Naive B cell (primary cell): Measurements from ENCODE around the gene KIF2C. TPM values are rescaled to one million over a fixed set of nuclear protein-coding genes. Genes with fewer than 3 reads are reported as not detected.
A peak's percentile ranks its signal among the peaks of the same experiment; 100 is the strongest.
"Not testable (repeated sequence)": the region's sequence is repeated elsewhere in the genome, so short reads cannot be mapped to it uniquely, and the experiment has no call there.

Experiments
- ATAC-seq, 2 donors: fragments of 150-1000 bp; cut with Tn5 transposase; 2 replicates each; pipeline ENCODE4 v1.10.0; 2021; ENCODE audit warnings: low read depth in 2 of 2, mild to moderate bottlenecking in 2 of 2, moderate library complexity in 2 of 2
- DNase-seq: peaks from one replicate; pipeline ENCODE4 v3.0.0; 2022
- H3K27ac Mint-ChIP-seq, 6 donors: one replicate each; pipeline ENCODE4 v1.8.0; 2020 to 2022; ENCODE audit warnings: mild to moderate bottlenecking in 6 of 6, mixed read lengths in 6 of 6, moderate library complexity in 5 of 6, inconsistent platforms in 2 of 6
- H3K27me3 Mint-ChIP-seq, 3 donors: one replicate each; pipeline ENCODE4 v1.8.0; 2021 to 2022; ENCODE audit warnings: mixed read lengths in 3 of 3, mild to moderate bottlenecking in 1 of 3
- H3K36me3 Mint-ChIP-seq, 2 donors: one replicate each; pipeline ENCODE4 v1.8.0; 2020 to 2022; ENCODE audit warnings: mixed read lengths in 2 of 2, inconsistent platforms in 1 of 2, mild to moderate bottlenecking in 1 of 2
- H3K4me1 Mint-ChIP-seq, 3 donors: one replicate each; pipeline ENCODE4 v1.8.0; 2020 to 2022; ENCODE audit warnings: mixed read lengths in 3 of 3, inconsistent platforms in 1 of 3, mild to moderate bottlenecking in 1 of 3, moderate library complexity in 1 of 3
- H3K4me3 Mint-ChIP-seq, 8 donors: one replicate each; pipeline ENCODE4 v1.8.0; 2020 to 2022; ENCODE audit warnings: mild to moderate bottlenecking in 8 of 8, mixed read lengths in 8 of 8, moderate library complexity in 8 of 8, inconsistent platforms in 2 of 8
- H3K9me3 Mint-ChIP-seq, 7 donors: one replicate each; pipeline ENCODE4 v1.8.0; 2020 to 2022; ENCODE audit warnings: mixed read lengths in 7 of 7, mild to moderate bottlenecking in 5 of 7, inconsistent platforms in 2 of 7, moderate library complexity in 1 of 7
- polyA plus RNA-seq, 6 donors: library from polyadenylated mRNA; unstranded; fragments of 300-500 nt; fragmentation: Illumina TruSeq; gene quantifications; one replicate each; pipeline ENCODE4 v1.2.3, GENCODE V29; 2021; ENCODE audit warnings: low read depth in 6 of 6

KIF2C gene
- polyA plus RNA-seq, 6 donors from 2014 or later = 0.23 to 0.85 (median 0.33) TPM; not detected in 2

DNA sequence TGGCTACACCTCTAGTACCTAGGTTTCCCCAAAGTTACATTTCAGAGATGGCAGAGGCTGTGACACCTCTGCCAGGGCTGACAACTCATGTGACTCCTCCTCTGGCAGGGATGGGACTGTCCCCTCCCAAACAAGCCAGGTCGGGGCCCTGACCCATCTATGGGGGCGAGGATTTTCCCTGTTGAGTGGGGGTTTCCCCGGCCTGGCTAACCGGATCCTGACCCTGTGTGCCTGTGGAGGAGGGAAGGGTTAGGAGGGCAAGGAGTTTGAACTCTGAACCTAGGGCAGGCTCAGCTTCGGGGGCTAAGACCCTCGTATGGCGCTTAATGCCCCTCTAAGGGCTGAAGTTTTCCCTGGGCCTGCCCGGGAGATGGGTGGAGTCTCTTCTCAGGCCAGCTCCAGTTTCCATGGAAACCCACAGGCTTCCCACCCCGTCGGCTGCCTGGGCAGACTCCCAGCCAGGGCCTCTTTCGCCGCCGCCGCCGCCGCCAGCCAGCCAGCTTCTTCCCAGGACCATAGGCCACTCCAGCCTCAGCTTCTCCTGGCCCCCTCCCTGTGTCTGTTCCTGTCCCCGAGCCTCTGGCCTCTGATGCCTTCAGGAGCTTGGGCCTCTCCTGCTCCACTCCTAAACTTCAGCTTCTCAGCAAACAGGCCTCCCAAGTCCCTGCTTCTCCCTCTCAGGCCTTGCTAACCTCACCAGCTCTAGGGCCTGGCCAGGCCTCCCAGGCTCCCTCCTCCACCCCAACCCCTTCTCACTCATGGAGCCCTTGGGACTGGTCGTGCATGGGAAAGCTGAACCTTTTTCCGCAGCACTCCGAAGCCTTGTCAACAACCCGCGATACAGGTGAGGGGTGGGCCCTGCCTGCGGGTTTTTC, 68.7 kb downstream of the KIF2C start, which contains the start of gene BTBD19:
TSS of gene BTBD19 (plus strand) at position 461 of the 875 bp plus-strand sequence. CDS start at position 759, 298 bp downstream.
- Mint-ChIP-seq H3K36me3 (peaks cover 0 to 3% of the 10 kb centered on the region in 2 donors), H3K27me3 (no peaks in the 10 kb centered on the region), H3K9me3 (no peaks in the 10 kb centered on the region), H3K4me3 (peak within 1 kb of the TSS; percentile 59 to 83 (median 78)), H3K27ac (peak within 1 kb of the TSS; percentile 96 to 99 (median 98)), H3K4me1 (peaks cover 44 to 62% (median 59%) of the 10 kb centered on the region in 3 donors)
- no peak for DNase-seq
- peak; percentile 36 to 38 for ATAC-seq

DNA sequence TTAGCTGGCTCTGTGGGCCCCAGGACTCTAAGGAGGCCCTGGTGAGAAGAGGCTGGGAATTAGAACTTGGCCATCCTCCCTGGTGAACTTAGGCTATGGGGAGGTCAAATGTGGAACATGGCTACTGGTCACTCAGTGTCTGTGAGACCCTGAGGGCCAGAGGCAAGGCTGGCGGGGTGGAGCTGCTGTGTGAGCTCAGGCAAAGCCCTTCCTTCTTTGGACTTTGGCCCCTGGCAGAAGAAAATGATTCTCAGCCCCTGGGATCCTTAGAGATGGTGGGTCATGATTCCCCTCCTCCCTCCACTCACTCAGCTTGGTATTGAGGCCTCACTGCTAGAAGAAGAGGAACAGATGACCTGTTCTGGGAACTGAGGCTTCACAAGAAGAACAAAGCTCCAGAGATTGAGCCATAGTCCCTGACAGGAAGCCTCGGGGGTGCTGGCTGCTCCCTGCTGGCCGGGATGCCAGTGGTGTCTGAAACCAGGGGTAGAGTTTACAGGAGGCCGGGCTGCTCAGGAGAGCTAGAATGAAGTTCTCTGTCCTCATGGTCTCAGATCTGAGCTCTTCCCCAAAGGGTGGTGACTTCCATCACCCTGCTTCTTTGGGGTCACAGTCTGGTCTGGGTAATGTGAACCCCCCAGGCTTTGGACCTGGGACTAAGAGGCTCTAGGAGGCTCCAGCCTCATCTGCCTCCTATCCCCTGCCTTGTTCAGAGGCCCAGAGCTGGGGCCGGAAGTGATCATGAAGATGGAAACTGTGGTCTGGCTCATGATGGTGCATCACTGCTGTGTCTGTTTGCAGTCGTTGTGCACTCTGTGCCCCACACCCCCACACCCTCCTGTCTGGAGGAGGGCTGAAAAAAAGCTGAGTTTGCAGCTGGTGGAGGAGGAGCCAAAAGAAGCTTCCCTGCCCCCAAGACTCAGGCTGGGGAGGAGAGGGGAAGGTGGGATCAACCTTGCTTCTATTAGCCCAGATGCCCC, 69.6 kb downstream of the KIF2C start:
- Mint-ChIP-seq H3K9me3 (no peaks in the 10 kb centered on the region), H3K36me3 (no peaks in the 10 kb centered on the region), H3K4me1 (peaks cover 47 to 65% (median 64%) of the 10 kb centered on the region in 3 donors), H3K27ac (peak overlapping the region; percentile 96 to 99 (median 98)), H3K27me3 (no peaks in the 10 kb centered on the region), H3K4me3 (peak overlapping the region; percentile 51 to 83 (median 72))
- DNase-seq = peak; percentile 62
- peak; percentile 41 to 45 for ATAC-seq

- peak; percentile 44 for DNase-seq
- Mint-ChIP-seq H3K4me1 (peaks cover 54 to 73% (median 72%) of the 10 kb centered on the region in 3 donors), H3K27ac (peak overlapping the region; percentile 51 to 99 (median 98)), H3K9me3 (no peaks in the 10 kb centered on the region), H3K36me3 (no peaks in the 10 kb centered on the region), H3K4me3 (peak overlapping the region in 6 of 8 donors; percentile 11 to 83 (median 76)), H3K27me3 (no peaks in the 10 kb centered on the region)
- ATAC-seq = peak; percentile 20 to 21
Observed at GRCh38 chr1:44810101-44810761, 70.6 kb downstream of the KIF2C start.

DNA sequence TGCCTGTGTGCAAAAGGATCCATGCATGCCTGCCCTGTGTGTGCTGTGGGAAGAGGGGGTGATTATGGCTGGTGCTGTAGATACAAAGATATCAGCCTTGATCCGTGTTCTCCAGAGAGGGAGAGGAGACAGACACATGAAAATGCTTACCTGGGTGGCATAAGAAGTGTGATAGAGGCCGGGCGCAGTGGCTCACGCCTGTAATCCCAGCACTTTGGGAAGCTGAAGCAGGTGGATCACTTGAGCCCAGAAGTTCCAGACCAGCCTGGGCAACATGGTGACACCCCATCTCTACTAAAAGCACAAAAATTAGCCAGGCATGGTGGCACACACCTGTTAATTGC, 71.1 kb downstream of the KIF2C start:
- peaks cover 56 to 76% (median 74%) of the 10 kb centered on the region in 3 donors for H3K4me1 Mint-ChIP-seq
- H3K36me3 Mint-ChIP-seq, DNase-seq, H3K9me3 Mint-ChIP-seq, H3K27me3 Mint-ChIP-seq, ATAC-seq: not testable (repeated sequence)
- peak overlapping the region in 2 of 6 donors; percentile 80 to 99 for H3K27ac Mint-ChIP-seq
- peak overlapping the region in 5 of 8 donors; percentile 11 to 89 (median 71) for H3K4me3 Mint-ChIP-seq

GRCh38 chr1:44811234-44811633, 71.6 kb downstream of the KIF2C start:
- no peaks in the 10 kb centered on the region for H3K27me3 Mint-ChIP-seq
- H3K4me3 Mint-ChIP-seq = peak overlapping the region in 6 of 8 donors; percentile 5 to 89 (median 44)
- H3K4me1 Mint-ChIP-seq = peaks cover 56 to 76% (median 74%) of the 10 kb centered on the region in 3 donors
- H3K27ac Mint-ChIP-seq = peak overlapping the region in 4 of 6 donors; percentile 38 to 99 (median 78)
- no peaks in the 10 kb centered on the region for H3K9me3 Mint-ChIP-seq
- no peaks in the 10 kb centered on the region for H3K36me3 Mint-ChIP-seq
- no peak for ATAC-seq
- no peak for DNase-seq

DNA sequence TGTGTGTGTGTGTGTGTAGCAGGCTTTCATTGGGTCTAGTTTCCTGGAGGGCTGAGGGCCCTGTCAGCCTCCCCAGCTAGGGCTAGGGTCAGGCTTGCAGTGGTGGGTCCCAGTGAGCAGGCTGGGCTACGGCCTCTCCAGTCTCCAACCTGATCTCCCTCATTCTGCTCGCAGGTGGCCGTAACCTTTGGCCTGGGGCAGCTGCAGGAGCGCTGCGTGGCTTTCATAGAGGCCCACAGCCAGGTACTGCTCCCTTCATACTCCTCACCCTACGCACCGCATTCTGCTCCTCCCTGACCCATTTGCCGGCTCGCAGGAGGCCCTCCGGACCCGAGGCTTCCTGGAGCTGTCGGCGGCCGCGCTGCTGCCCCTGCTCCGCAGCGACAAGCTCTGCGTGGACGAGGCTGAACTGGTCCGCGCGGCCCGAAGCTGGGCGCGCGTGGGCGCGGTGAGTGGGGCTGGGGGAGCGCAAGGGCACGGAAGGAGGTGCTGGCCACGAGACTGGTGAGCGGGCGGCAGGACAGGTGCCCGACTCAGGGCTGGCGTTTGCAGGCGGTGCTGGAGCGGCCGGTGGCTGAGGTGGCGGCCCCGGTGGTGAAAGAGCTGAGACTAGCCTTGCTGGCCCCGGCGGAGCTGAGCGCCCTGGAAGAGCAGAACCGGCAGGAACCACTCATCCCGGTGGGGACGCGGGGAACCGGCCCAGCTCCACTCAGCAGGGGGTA, 73.3 kb downstream of the KIF2C start:
- ATAC-seq = no peak
- Mint-ChIP-seq H3K4me3 (peak overlapping the region; percentile 15 to 95 (median 82)), H3K9me3 (no peaks in the 10 kb centered on the region), H3K27ac (peak overlapping the region in 3 of 6 donors; percentile 54 to 99 (median 54)), H3K36me3 (no peaks in the 10 kb centered on the region), H3K27me3 (no peaks in the 10 kb centered on the region), H3K4me1 (peaks cover 50 to 66% (median 65%) of the 10 kb centered on the region in 3 donors)
- DNase-seq = no peak

DNA sequence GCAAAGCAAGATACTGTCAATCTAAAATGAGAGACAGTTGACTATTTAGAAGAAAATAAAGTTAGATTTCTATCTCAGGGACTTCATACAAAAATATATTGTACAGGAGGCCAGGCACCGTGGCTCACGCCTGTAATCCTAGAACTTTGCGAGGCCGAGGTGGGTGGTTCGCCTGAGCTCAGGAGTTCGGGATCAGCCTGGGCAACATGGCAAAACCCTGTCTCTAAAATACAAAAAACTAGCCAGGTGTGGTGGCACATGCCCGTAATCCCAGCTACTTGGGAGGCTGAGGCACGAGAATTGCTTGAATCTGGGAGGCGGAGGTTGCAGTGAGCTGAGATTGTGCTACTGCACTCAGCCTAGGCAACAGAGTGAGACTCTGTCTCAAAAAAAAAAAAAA, 76.3 kb downstream of the KIF2C start:
- not testable (repeated sequence) for ATAC-seq, H3K9me3 Mint-ChIP-seq, DNase-seq, H3K36me3 Mint-ChIP-seq, H3K27me3 Mint-ChIP-seq
- Mint-ChIP-seq H3K4me3 (peak overlapping the region in 2 of 8 donors; percentile 20 to 91), H3K27ac (peak overlapping the region in 1 of 6 donors; percentile 92), H3K4me1 (peaks cover 50 to 62% (median 59%) of the 10 kb centered on the region in 3 donors)

DNA sequence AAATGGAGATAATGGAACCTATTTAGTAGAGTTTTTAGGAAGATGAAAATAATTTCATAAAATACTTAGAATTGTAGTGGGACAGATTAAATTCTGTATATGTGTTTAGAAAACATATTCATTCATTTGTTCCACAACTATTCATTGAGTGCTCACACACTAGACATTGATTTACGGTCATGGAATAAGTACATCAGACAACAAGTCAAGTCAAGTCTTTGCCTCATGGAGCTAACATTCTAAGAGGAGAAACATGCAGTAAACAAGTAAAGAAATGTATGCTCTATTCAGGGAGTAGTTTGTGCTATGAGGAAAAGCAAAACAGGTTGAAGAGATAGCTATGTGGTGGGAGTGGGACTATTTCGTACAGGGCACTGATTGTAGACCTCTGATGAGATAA, 77.7 kb downstream of the KIF2C start:
- H3K4me1 Mint-ChIP-seq = peaks cover 40 to 50% (median 49%) of the 10 kb centered on the region in 3 donors

More for the DNA sequence above, 77.7 kb downstream of the KIF2C start:
- Mint-ChIP-seq H3K27me3 (no peaks in the 10 kb centered on the region), H3K9me3 (no peaks in the 10 kb centered on the region), H3K27ac (peak overlapping the region in 2 of 6 donors; percentile 4 to 100), H3K4me3 (peak overlapping the region in 6 of 8 donors; percentile 17 to 84 (median 53)), H3K36me3 (no peaks in the 10 kb centered on the region)
- DNase-seq (no peak), ATAC-seq (no peak)

Other genes with a start within 250 kb of the KIF2C start
- gene TMEM53, start 65.4 kb upstream of the KIF2C start, polyA plus RNA-seq = 10 to 100 TPM in 1 of 6 donors, 1 to 10 TPM in 5; 1.2 to 10.3 (median 7.4) TPM
- gene ARMH1, start 65.1 kb upstream of the KIF2C start, polyA plus RNA-seq = 10 to 100 TPM; 14.0 to 28.1 (median 18.6) TPM
- gene RNU5D-1, start 8.7 kb upstream of the KIF2C start, polyA plus RNA-seq = not detected
- gene RPS8, start 35.7 kb downstream of the KIF2C start, polyA plus RNA-seq = 1,000 to 10,000 TPM in 5 of 6 donors, 100 to 1,000 TPM in 1; 896 to 1,302 (median 1,132) TPM
- under 1 TPM in 1 of 6 donors, not detected in 5; 0.12 TPM for gene BEST4, start 48.3 kb downstream of the KIF2C start, polyA plus RNA-seq
- 1 to 10 TPM; 2.6 to 9.2 (median 5.0) TPM for gene PLK3, start 60.5 kb downstream of the KIF2C start, polyA plus RNA-seq
- gene DYNLT4, start 67.5 kb downstream of the KIF2C start, polyA plus RNA-seq = not detected
- under 1 TPM in 3 of 6 donors, not detected in 3; 0.09 to 0.57 (median 0.31) TPM for gene BTBD19, start 68.7 kb downstream of the KIF2C start, polyA plus RNA-seq
- gene PTCH2, start 103.4 kb downstream of the KIF2C start, polyA plus RNA-seq = under 1 TPM in 1 of 6 donors, not detected in 5; 0.27 TPM
- 10 to 100 TPM; 15.1 to 23.5 (median 18.1) TPM for gene EIF2B3, start 246.8 kb downstream of the KIF2C start, polyA plus RNA-seq